Mucosa of rectum (tissue), 2 donors: ENCODE results near the gene RBPMS2.

ENCODE experiments used
- H3K27ac ChIP-seq, 2 donors: one replicate each; pipeline ENCODE4 v1.7.0; 2013; ENCODE audit warnings: inconsistent platforms in 2 of 2, low read depth in 2 of 2, low read length in 2 of 2
- H3K27me3 ChIP-seq, 2 donors: one replicate each; pipeline ENCODE4 v1.7.0; 2013; ENCODE audit warnings: low read length in 2 of 2; ENCODE audit not compliant: control insufficient read depth in 2 of 2, insufficient read depth in 2 of 2
- H3K36me3 ChIP-seq, 2 donors: one replicate each; pipeline ENCODE4 v1.7.0; 2013; ENCODE audit warnings: low read length in 2 of 2; ENCODE audit not compliant: control insufficient read depth in 2 of 2, insufficient read depth in 2 of 2
- H3K4me1 ChIP-seq, 2 donors: one replicate each; pipeline ENCODE4 v1.7.0; 2013; ENCODE audit warnings: low read length in 2 of 2, mild to moderate bottlenecking in 1 of 2; ENCODE audit not compliant: control insufficient read depth in 2 of 2, insufficient read depth in 2 of 2
- H3K4me3 ChIP-seq, 2 donors: one replicate each; pipeline ENCODE4 v1.7.0; 2013; ENCODE audit warnings: low read length in 2 of 2
- H3K9ac ChIP-seq, 2 donors: one replicate each; pipeline ENCODE4 v1.7.0; 2013; ENCODE audit warnings: low read length in 2 of 2, low read depth in 1 of 2, mild to moderate bottlenecking in 1 of 2
- H3K9me3 ChIP-seq, 2 donors: one replicate each; pipeline ENCODE4 v1.7.0; 2013; ENCODE audit warnings: low read length in 2 of 2; ENCODE audit not compliant: control insufficient read depth in 2 of 2
- donor health status: healthy.
- donor health status: Normal muscosa, but diverticular disease.

Gene RBPMS2

DNA sequence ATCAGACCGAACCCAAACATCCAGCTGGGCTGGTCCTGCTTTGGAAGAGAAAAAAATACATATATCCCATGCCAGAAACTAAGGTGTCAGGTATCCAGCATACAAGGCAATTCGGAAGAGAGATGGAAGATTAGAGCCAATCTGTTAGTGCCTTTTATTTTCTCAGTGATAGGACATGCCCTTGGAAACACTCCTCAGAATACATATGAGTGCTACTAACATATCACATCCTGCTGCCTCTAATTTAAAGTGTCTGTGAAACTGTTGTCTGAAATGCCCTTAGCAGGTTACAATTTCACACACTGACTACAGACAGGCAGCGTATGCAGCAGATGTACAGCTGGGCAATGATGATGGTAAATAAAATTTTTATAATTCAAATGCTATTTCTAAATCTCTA is 78.9 kb downstream of the RBPMS2 start:
- H3K4me3 ChIP-seq: no peak overlapping the region
- H3K9me3 ChIP-seq: no peaks in the 10 kb centered on the region

DNA sequence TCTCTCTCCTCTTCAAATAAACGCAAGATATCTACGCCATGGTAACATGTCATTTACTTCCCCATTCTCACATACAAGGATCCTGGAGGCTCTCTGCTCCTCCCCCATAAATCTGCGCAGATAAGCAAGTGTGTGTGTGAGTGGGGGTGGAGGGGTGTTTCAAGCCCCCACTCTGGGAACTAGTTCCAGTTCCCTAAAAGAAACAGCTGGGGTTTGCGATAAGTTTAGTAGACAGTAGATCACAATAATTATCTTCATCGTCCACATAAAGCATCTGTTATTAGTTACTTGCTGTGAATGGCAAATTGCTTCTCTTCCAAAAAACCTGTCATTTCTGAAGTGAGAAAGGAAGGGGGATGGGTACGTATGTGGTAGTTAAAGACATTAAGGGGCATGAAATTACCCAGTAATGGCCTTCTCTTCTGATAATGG is 79.8 kb downstream of the RBPMS2 start:
- no peaks in the 10 kb centered on the region for H3K27me3 ChIP-seq
- peaks cover 11 to 15% of the 10 kb centered on the region in 2 donors for H3K4me1 ChIP-seq
- peak overlapping the region in 1 of 2 donors; percentile 72 for H3K27ac ChIP-seq
- H3K36me3 ChIP-seq: peaks cover 6 to 26% of the 10 kb centered on the region in 2 donors
- H3K4me3 ChIP-seq: no peak overlapping the region
- no peaks in the 10 kb centered on the region for H3K9me3 ChIP-seq
- no peak overlapping the region for H3K9ac ChIP-seq

More for the DNA sequence above, 78.9 kb downstream of the RBPMS2 start:
- Histone ChIP-seq H3K36me3 (peaks cover 0 to 19% of the 10 kb centered on the region in 2 donors), H3K27ac (peak overlapping the region in 1 of 2 donors; percentile 35), H3K9ac (no peak overlapping the region), H3K27me3 (no peaks in the 10 kb centered on the region), H3K4me1 (peaks cover 20 to 22% of the 10 kb centered on the region in 2 donors)

DNA sequence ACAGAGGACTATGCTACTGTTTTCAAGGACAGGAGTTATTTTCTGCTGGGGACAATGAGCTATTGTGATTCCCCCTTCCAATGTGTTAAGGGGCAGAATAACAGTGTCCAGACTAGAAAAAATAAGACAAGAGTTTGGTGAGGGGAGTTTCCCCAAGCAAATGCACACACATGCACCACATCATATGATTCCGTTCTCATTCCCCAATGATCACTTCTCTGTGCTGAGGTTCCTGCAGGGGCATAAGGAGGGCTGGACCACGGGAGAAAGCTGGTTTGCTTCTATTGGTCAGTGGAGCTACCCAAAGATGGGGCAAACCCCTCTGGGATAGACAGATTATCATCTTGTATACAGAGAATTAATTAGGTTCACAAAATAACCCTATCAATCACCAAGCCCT is 80.6 kb downstream of the RBPMS2 start:
- Histone ChIP-seq H3K4me3 (no peak overlapping the region), H3K9ac (no peak overlapping the region), H3K27ac (peak overlapping the region; percentile 4 to 72), H3K9me3 (no peaks in the 10 kb centered on the region), H3K36me3 (peaks cover 12 to 34% of the 10 kb centered on the region in 2 donors), H3K27me3 (no peaks in the 10 kb centered on the region), H3K4me1 (peaks cover 4 to 9% of the 10 kb centered on the region in 2 donors)

DNA sequence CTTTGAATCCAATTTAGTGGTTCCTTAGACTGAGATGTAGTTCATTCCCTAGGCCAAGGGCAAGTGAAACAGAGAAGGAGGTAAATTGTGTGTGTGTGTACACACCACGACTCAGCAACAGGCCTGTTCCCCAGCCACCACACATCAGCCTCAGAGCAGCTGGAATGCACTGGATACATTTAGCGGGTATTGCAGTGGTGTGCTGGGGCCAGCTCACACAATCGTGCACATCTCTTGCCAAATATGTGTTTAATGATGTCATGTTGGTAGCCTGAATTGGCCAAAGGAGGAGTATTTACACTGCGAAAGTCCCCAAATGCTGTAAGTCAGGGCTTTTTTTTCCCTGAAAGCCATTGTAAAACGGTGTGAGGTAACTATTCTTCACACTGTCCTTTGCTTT is 82.3 kb downstream of the RBPMS2 start:
- no peaks in the 10 kb centered on the region for H3K9me3 ChIP-seq
- H3K4me3 ChIP-seq: peak overlapping the region in 1 of 2 donors; percentile 20
- H3K27ac ChIP-seq: peak overlapping the region; percentile 32 to 75
- H3K9ac ChIP-seq: no peak overlapping the region
- peaks cover 4 to 8% of the 10 kb centered on the region in 2 donors for H3K4me1 ChIP-seq
- no peaks in the 10 kb centered on the region for H3K27me3 ChIP-seq
- peaks cover 21 to 45% of the 10 kb centered on the region in 2 donors for H3K36me3 ChIP-seq

DNA sequence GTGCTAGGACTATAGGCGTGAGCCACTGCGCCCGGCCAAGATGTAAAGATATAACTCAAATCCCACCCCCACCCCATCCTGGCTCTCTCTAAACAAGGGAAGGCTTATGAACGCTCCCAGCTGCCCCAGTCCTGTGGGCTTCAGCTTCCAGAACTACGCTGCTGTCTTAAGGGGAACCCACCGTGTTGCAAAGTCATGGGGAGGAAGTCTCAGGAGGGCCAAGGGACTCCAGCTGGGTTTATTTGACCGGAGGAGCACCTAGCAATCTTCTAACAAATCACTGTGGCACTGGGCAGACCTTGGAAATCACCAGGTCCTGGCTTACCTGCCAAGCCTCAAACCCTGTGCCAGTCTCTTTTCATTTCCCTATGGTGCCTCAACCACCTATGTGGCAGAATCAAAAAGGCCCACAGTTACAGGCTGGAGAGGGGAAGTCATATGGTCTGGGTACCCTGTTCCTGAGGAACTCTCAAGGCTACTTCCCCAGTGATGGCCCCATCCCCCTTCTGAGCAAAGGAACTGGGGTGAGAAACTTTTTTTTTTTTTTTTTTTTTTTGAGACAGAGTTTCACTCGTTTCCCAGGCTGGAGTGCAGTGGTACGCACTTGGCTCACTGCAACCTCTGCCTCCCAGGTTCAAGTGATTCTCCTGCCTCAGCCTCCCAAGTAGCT is 83.4 kb downstream of the RBPMS2 start:
- H3K4me1 ChIP-seq: peaks cover 4% of the 10 kb centered on the region in 2 donors
- H3K27me3 ChIP-seq: no peaks in the 10 kb centered on the region
- peak overlapping the region in 1 of 2 donors; percentile 75 for H3K27ac ChIP-seq
- H3K4me3 ChIP-seq: no peak overlapping the region
- peaks cover 31 to 56% of the 10 kb centered on the region in 2 donors for H3K36me3 ChIP-seq
- H3K9me3 ChIP-seq: no peaks in the 10 kb centered on the region
- no peak overlapping the region for H3K9ac ChIP-seq

DNA sequence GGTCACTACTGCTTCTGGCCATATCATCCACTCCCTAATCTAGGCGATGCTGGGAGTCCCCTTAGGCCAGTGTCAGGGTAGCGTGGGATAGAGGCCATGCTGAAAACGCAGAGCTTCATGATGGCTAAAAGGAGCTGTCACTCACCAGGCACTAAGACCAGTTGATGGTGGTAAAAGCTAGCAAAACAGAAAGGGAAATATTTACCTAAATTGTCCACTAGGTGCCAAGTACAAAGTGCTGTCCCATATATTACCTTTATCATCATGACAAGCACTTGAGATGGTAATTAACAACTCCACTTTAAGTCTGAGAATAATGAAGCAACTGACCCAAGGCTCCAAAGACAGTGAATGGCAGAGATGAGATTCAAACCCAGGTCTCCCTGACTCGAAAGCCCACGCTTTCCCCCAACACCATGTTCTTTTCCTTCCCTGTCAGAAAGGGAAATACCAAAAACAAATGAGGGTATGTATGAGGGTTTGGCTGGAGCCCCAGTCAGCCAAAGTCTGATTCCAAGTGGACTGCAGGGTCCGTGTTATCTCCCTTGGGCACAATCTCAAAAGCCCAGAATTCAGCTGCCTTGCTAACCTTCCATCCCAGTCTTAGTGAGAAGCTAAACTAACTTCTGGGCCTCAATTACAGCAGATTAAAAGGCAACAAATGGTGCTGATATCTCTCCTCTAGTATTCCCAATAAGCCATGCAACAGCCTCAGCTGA is 84.7 kb downstream of the RBPMS2 start:
- no peak overlapping the region for H3K9ac ChIP-seq
- no peaks in the 10 kb centered on the region for H3K27me3 ChIP-seq
- peaks cover 32 to 57% of the 10 kb centered on the region in 2 donors for H3K36me3 ChIP-seq
- no peaks in the 10 kb centered on the region for H3K9me3 ChIP-seq
- H3K4me3 ChIP-seq: no peak overlapping the region
- peaks cover 4% of the 10 kb centered on the region in 2 donors for H3K4me1 ChIP-seq
- H3K27ac ChIP-seq: no peak overlapping the region

DNA sequence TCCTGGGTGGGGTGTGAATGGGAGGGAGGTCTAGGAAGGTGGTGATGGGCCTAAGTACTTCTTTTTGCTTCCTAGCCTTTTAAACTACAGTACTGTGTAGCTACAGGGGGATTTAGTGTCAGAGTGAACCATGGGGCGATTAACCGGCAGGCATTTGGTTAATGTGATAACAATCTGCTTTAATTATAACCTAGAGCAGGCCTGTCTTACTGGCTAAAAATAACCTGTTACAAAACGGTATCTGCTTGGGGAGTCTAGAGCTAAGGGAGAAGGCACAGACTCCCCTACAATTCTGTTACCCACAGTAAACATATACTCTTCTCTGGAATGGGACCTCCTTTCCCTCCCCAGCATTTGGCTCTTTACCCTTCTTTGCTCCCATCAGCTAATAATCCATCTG is 85.4 kb downstream of the RBPMS2 start:
- H3K27ac ChIP-seq: no peak overlapping the region
- H3K36me3 ChIP-seq: peaks cover 37 to 58% of the 10 kb centered on the region in 2 donors
- no peak overlapping the region for H3K9ac ChIP-seq
- H3K4me3 ChIP-seq: no peak overlapping the region
- H3K27me3 ChIP-seq: no peaks in the 10 kb centered on the region
- no peaks in the 10 kb centered on the region for H3K9me3 ChIP-seq
- H3K4me1 ChIP-seq: peaks cover 4% of the 10 kb centered on the region in 2 donors
